IMR-90 (cell line): Measurements from ENCODE around the gene LAMA5. TPM values are rescaled to one million over a fixed set of nuclear protein-coding genes. Genes with fewer than 3 reads are reported as not detected.

Source experiments
- ATAC-seq: fragments of 200-7000 bp; cut with Tn5 transposase; 2 replicates; pipeline ENCODE4 v1.9.1; 2020; ENCODE audit warnings: low read depth, mild to moderate bottlenecking, moderate library complexity
- BruUV-seq: library from RNA; stranded (reverse); fragments of 400-500 nt; replicated peaks from 2 replicates; lab custom pipeline; 2021; lab: Mats Ljungman, UMichigan
- CTCF ChIA-PET: fragments of 300-600 bp; formaldehyde crosslinking; extraction: SDS; loops from one replicate; lab custom pipeline; 2021; ENCODE audit warnings: antibody characterized with exemption; lab: Yijun Ruan, JAX
- POLR2A ChIA-PET: fragments of 300-600 bp; sonication (Branson Sonifier 250); formaldehyde crosslinking; loops from one replicate; lab custom pipeline; 2022; ENCODE audit warnings: antibody characterized with exemption; ENCODE audit not compliant: unreplicated experiment; lab: Charles Lee
- DNase-seq: peaks from one replicate; pipeline ENCODE4 v3.0.0; 2013
- H2AFZ ChIP-seq: replicated peaks from 2 replicates; pipeline ENCODE3; 2013; ENCODE audit warnings: low read length, mild to moderate bottlenecking; ENCODE audit not compliant: poor library complexity
- H2AK5ac ChIP-seq: 2 replicates; pipeline ENCODE4 v1.6.1; 2013; ENCODE audit warnings: low read depth, low read length, inconsistent platforms
- H2AK9ac ChIP-seq: replicated peaks from 2 replicates; pipeline ENCODE3; 2013; ENCODE audit warnings: mild to moderate bottlenecking, low read depth, low read length, moderate library complexity; ENCODE audit not compliant: poor library complexity
- H2BK120ac ChIP-seq: 2 replicates; pipeline ENCODE4 v1.6.1; 2013; ENCODE audit warnings: low read depth, low read length, inconsistent platforms
- H2BK15ac ChIP-seq: 3 replicates; pipeline ENCODE4 v1.6.1; 2013; ENCODE audit warnings: low read depth, low read length, inconsistent platforms
- H2BK20ac ChIP-seq: 2 replicates; pipeline ENCODE4 v1.6.1; 2013; ENCODE audit warnings: low read depth, mild to moderate bottlenecking, inconsistent platforms, low read length, moderate library complexity
- H2BK5ac ChIP-seq: 2 replicates; pipeline ENCODE4 v1.6.1; 2013; ENCODE audit warnings: mild to moderate bottlenecking, low read depth, low read length, inconsistent platforms; ENCODE audit not compliant: poor library complexity, severe bottlenecking
- H3K14ac ChIP-seq: replicated peaks from 2 replicates; pipeline ENCODE4 v1.6.1; 2013; ENCODE audit warnings: low read depth, low read length, inconsistent platforms
- H3K18ac ChIP-seq: 2 replicates; pipeline ENCODE4 v1.6.1; 2013; ENCODE audit warnings: low read depth, low read length, control low read depth
- H3K23ac ChIP-seq: 2 replicates; pipeline ENCODE4 v1.6.1; 2013; ENCODE audit warnings: low read depth, low read length, inconsistent platforms
- H3K27ac ChIP-seq: 2 replicates; pipeline ENCODE4 v1.5.1; 2013; ENCODE audit warnings: mild to moderate bottlenecking, control low read depth, low read length; ENCODE audit not compliant: insufficient read depth
- H3K27me3 ChIP-seq: 2 replicates; pipeline ENCODE4 v1.6.1; 2013; ENCODE audit warnings: low read length; ENCODE audit not compliant: control insufficient read depth, insufficient read depth
- H3K36me3 ChIP-seq: 2 replicates; pipeline ENCODE4 v1.6.1; 2013; ENCODE audit warnings: low read length, mixed read lengths; ENCODE audit not compliant: control insufficient read depth, insufficient read depth
- H3K4ac ChIP-seq: 2 replicates; pipeline ENCODE4 v1.6.1; 2013; ENCODE audit warnings: low read depth, low read length, inconsistent platforms
- H3K4me1 ChIP-seq: 2 replicates; pipeline ENCODE4 v1.6.1; 2013; ENCODE audit warnings: low read length, mixed read lengths; ENCODE audit not compliant: control insufficient read depth, insufficient read depth
- H3K4me2 ChIP-seq: 2 replicates; pipeline ENCODE4 v1.6.1; 2013; ENCODE audit warnings: low read depth, mild to moderate bottlenecking, control low read depth, low read length, moderate library complexity
- H3K4me3 ChIP-seq: 2 replicates; pipeline ENCODE4 v1.5.1; 2013; ENCODE audit warnings: low read depth, mild to moderate bottlenecking, control low read depth, low read length, moderate library complexity; ENCODE audit not compliant: insufficient read depth
- H3K56ac ChIP-seq: 2 replicates; pipeline ENCODE4 v1.6.1; 2013; ENCODE audit warnings: low read length, inconsistent platforms; ENCODE audit not compliant: insufficient read depth; ENCODE audit errors: extremely low read depth
- H3K79me1 ChIP-seq, 2 experiments: 2 replicates each; pipeline ENCODE4 v1.6.1; 2013; ENCODE audit warnings: low read length in 2 of 2, inconsistent platforms in 1 of 2, low read depth in 1 of 2
- H3K9ac ChIP-seq: 2 replicates; pipeline ENCODE4 v1.6.1; 2013; ENCODE audit warnings: low read depth, low read length, control low read depth
- H3K9me1 ChIP-seq: 2 replicates; pipeline ENCODE4 v1.6.1; 2013; ENCODE audit warnings: low read length, inconsistent platforms; ENCODE audit not compliant: insufficient read depth
- H3K9me3 ChIP-seq: 2 replicates; pipeline ENCODE4 v1.6.1; 2013; ENCODE audit warnings: low read length; ENCODE audit not compliant: control insufficient read depth, insufficient read depth
- H4K20me1 ChIP-seq: 2 replicates; pipeline ENCODE4 v1.6.1; 2013; ENCODE audit warnings: low read length, inconsistent platforms; ENCODE audit not compliant: insufficient read depth
- H4K5ac ChIP-seq: 2 replicates; pipeline ENCODE4 v1.6.1; 2013; ENCODE audit warnings: mild to moderate bottlenecking, low read depth, low read length, control low read depth
- H4K8ac ChIP-seq, 2 experiments: 2 replicates each; pipeline ENCODE4 v1.6.1; 2013; ENCODE audit warnings: low read depth in 2 of 2, low read length in 2 of 2, control low read depth in 1 of 2, inconsistent platforms in 1 of 2
- H4K91ac ChIP-seq: 2 replicates; pipeline ENCODE4 v1.6.1; 2013; ENCODE audit warnings: low read depth, low read length, inconsistent platforms; ENCODE audit not compliant: insufficient read depth
- CEBPB ChIP-seq: IDR thresholded peaks from 2 replicates; pipeline ENCODE4 v1.6.1; 2012; ENCODE audit warnings: low read depth, low read length, improper control_type of control experiment
- ELK1 ChIP-seq: fragments of 150-350 bp; IDR thresholded peaks from 2 replicates; pipeline ENCODE4 v1.6.1; 2016; ENCODE audit warnings: low read depth, mild to moderate bottlenecking, low read length, moderate library complexity, borderline replicate concordance
- FOS ChIP-seq: fragments of 150-350 bp; IDR thresholded peaks from 2 replicates; pipeline ENCODE4 v1.6.1; 2016; ENCODE audit warnings: low read depth, low read length
- NFE2L2 ChIP-seq: fragments of 150-350 bp; IDR thresholded peaks from 2 replicates; pipeline ENCODE4 v1.6.1; 2016; ENCODE audit warnings: low read depth, mild to moderate bottlenecking, low read length
- POLR2A ChIP-seq: IDR thresholded peaks from 2 replicates; pipeline ENCODE4 v1.6.1; 2012; ENCODE audit warnings: mild to moderate bottlenecking, low read depth, low read length
- RAD21 ChIP-seq: IDR thresholded peaks from 2 replicates; pipeline ENCODE4 v1.6.1; 2012; ENCODE audit warnings: low read length, improper control_type of control experiment
- WGBS, 2 experiments: methylation state at CpG; one replicate each; pipeline versions ENCODE4 v1.1.5 to v1.1.7; 2013; ENCODE audit warnings: missing lambda C conversion rate in 2 of 2; ENCODE audit not compliant: insufficient read length in 1 of 2; ENCODE audit errors: extremely low coverage in 2 of 2; 5-methylcytosine and 5-hydroxymethylcytosine counted together
- dilution Hi-C: fragments of 300-500 bp; cut with HindIII; formaldehyde crosslinking; loops from one replicate; pipeline ENCODE4 v1.14.3; 2018; ENCODE audit warnings: low sequenced_read_pairs; ENCODE audit not compliant: unreplicated experiment
- in situ Hi-C: fragments of 300-500 bp; cut with MboI; formaldehyde crosslinking; loops from 3 replicates; pipeline ENCODE4 v1.14.3; 2019; ENCODE audit warnings: low sequenced_read_pairs, inconsistent platforms, mixed read lengths
- intact Hi-C: fragments of 100-400 bp; cut with micrococcal nuclease; formaldehyde crosslinking; loops from 2 replicates; pipeline ENCODE4 v1.10.0; 2022
- polyA plus RNA-seq, 3 experiments: library from polyadenylated mRNA; depleted of rRNA; stranded (reverse); fragments of >200 nt; gene quantifications; 2 replicates each; pipeline ENCODE4 v1.2.3, GENCODE V29; 2012; ENCODE audit warnings: low replicate concordance in 1 of 3
- total RNA-seq: library from RNA; depleted of rRNA; stranded (reverse); fragments of >200 nt; gene quantifications from 2 replicates; pipeline ENCODE4 v1.2.3, GENCODE V29; 2012

LAMA5 gene
- total and polyA plus RNA-seq, 2 of the 4 experiments (the other 2 are of a cell fraction), result 0.90 to 7.3 TPM

GRCh38 chr20:62335532-62335931 is 31.6 kb downstream of the LAMA5 start:
- intact Hi-C loops (no loop called here), dilution Hi-C loops (no loop called here), in situ Hi-C loops (no loop called here)
- Histone ChIP-seq H2BK15ac (no peak overlapping the region), H3K27ac (no peak overlapping the region), H2BK20ac (no peak overlapping the region), H3K36me3 (peaks cover 28% of the 10 kb centered on the region; the same call in 1 of the 2 replicates), H3K79me1 (no peaks in the 10 kb centered on the region), H2BK120ac (no peak overlapping the region), H3K27me3 (no peaks in the 10 kb centered on the region), H3K23ac (no peak overlapping the region), H3K9me1 (no peaks in the 10 kb centered on the region), H3K4ac (no peak overlapping the region), H2BK5ac (no peak overlapping the region), H4K20me1 (no peaks in the 10 kb centered on the region; the same call in 1 of the 2 replicates), H2AK9ac (no peak overlapping the region), H3K56ac (no peak overlapping the region), H3K18ac (no peak overlapping the region), H2AK5ac (no peak overlapping the region), H3K14ac (no peak overlapping the region), H4K8ac (no peak overlapping the region), H3K4me2 (no peak overlapping the region), H3K4me3 (no peak overlapping the region), H3K9me3 (no peaks in the 10 kb centered on the region), H4K91ac (no peak overlapping the region), H3K9ac (no peak overlapping the region), H3K4me1 (no peaks in the 10 kb centered on the region), H2AFZ (no peak overlapping the region), H4K5ac (no peak overlapping the region)
- POLR2A ChIA-PET, result no interaction called here
- WGBS, 2 experiments, result 100% methylated on average over 1 of the region's 6 CpGs; no CpG with 5 or more reads in 1 of the 2 experiments
- DNase-seq, result no peak
- CTCF ChIA-PET, result no interaction called here
- no peak for ATAC-seq
- no TSS peak for BruUV-seq
- no peak for TF ChIP-seq ELK1
- no peak for TF ChIP-seq CEBPB
- no peak for TF ChIP-seq FOS
- no peak for TF ChIP-seq POLR2A
- TF ChIP-seq RAD21, result no peak
- no peak for TF ChIP-seq NFE2L2
